Stimulated activated naive B cell treated with anti-CD40 and anti-IgM and Interleukin-4, amounts not matched to agents 10 μg/mL and 1 μg/mL and 100 μg/mL, for 72 hours (primary cell): ENCODE data around the gene KRT80.

Experiments
- ATAC-seq, 2 donors: fragments of 150-1000 bp; cut with Tn5 transposase; replicated peaks; 2 replicates each; pipeline ENCODE4 v1.10.0; 2021; ENCODE audit warnings: moderate library complexity in 1 of 2
- DNase-seq: peaks from one replicate; pipeline ENCODE4 v3.0.0; 2021
- H3K27ac Mint-ChIP-seq: one replicate; pipeline ENCODE4 v1.8.0; 2022; ENCODE audit warnings: mild to moderate bottlenecking, mixed read lengths
- H3K27me3 Mint-ChIP-seq, 2 donors: one replicate each; pipeline ENCODE4 v1.8.0; 2022; ENCODE audit warnings: mixed read lengths in 2 of 2
- H3K36me3 Mint-ChIP-seq, 2 donors: one replicate each; pipeline ENCODE4 v1.8.0; 2022; ENCODE audit warnings: mixed read lengths in 2 of 2, mild to moderate bottlenecking in 1 of 2
- H3K4me1 Mint-ChIP-seq, 2 donors: one replicate each; pipeline ENCODE4 v1.8.0; 2022; ENCODE audit warnings: mixed read lengths in 2 of 2, mild to moderate bottlenecking in 1 of 2
- H3K4me3 Mint-ChIP-seq, 2 donors: one replicate each; pipeline ENCODE4 v1.8.0; 2022; ENCODE audit warnings: mild to moderate bottlenecking in 2 of 2, mixed read lengths in 2 of 2, moderate library complexity in 1 of 2
- H3K9me3 Mint-ChIP-seq, 2 donors: one replicate each; pipeline ENCODE4 v1.8.0; 2022; ENCODE audit warnings: mixed read lengths in 2 of 2, mild to moderate bottlenecking in 1 of 2

KRT80 gene

GRCh38 chr12:52126605-52127578 is 64.9 kb downstream of the KRT80 start:
- Mint-ChIP-seq H3K4me3 (no peak overlapping the region), H3K9me3 (peaks cover 0 to 3% of the 10 kb centered on the region in 2 donors), H3K27me3 (peaks cover 25 to 37% of the 10 kb centered on the region in 2 donors), H3K4me1 (peaks cover 14 to 17% of the 10 kb centered on the region in 2 donors), H3K27ac (no peak overlapping the region), H3K36me3 (no peaks in the 10 kb centered on the region)
- ATAC-seq (no peak), DNase-seq (no peak)

- peak overlapping the region; percentile 17 for H3K27ac Mint-ChIP-seq
- ATAC-seq: no peak
- H3K9me3 Mint-ChIP-seq: no peaks in the 10 kb centered on the region
- H3K27me3 Mint-ChIP-seq: peaks cover 30 to 34% of the 10 kb centered on the region in 2 donors
- H3K4me3 Mint-ChIP-seq: no peak overlapping the region
- H3K4me1 Mint-ChIP-seq: peaks cover 19 to 22% of the 10 kb centered on the region in 2 donors
- no peak for DNase-seq
- no peaks in the 10 kb centered on the region for H3K36me3 Mint-ChIP-seq
These were observed 65.7 kb downstream of the KRT80 start for GRCh38 chr12:52126050-52126604.

- H3K4me1 Mint-ChIP-seq: peaks cover 18 to 20% of the 10 kb centered on the region in 2 donors
- no peaks in the 10 kb centered on the region for H3K36me3 Mint-ChIP-seq
- H3K27ac Mint-ChIP-seq: no peak overlapping the region
- H3K9me3 Mint-ChIP-seq: no peaks in the 10 kb centered on the region
- no peak overlapping the region for H3K4me3 Mint-ChIP-seq
- no peak for ATAC-seq
- no peak for DNase-seq
- peaks cover 30 to 34% of the 10 kb centered on the region in 2 donors for H3K27me3 Mint-ChIP-seq
These were observed 66.3 kb downstream of the KRT80 start for GRCh38 chr12:52125476-52125900.

GRCh38 chr12:52123487-52124186 is 68.2 kb downstream of the KRT80 start:
- Mint-ChIP-seq H3K27ac (peak overlapping the region; percentile 25), H3K4me3 (no peak overlapping the region), H3K27me3 (peaks cover 30 to 34% of the 10 kb centered on the region in 2 donors), H3K36me3 (no peaks in the 10 kb centered on the region), H3K4me1 (peaks cover 31 to 39% of the 10 kb centered on the region in 2 donors), H3K9me3 (no peaks in the 10 kb centered on the region)
- peak; percentile 21 to 35 for ATAC-seq
- DNase-seq: no peak

GRCh38 chr12:52122904-52123303 is 68.9 kb downstream of the KRT80 start:
- peaks cover 29 to 31% of the 10 kb centered on the region in 2 donors for H3K27me3 Mint-ChIP-seq

GRCh38 chr12:52122540-52122871 is 69.3 kb downstream of the KRT80 start:
- Mint-ChIP-seq H3K36me3 (no peaks in the 10 kb centered on the region), H3K4me1 (peaks cover 41 to 50% of the 10 kb centered on the region in 2 donors), H3K27ac (no peak overlapping the region), H3K9me3 (no peaks in the 10 kb centered on the region), H3K27me3 (peaks cover 25 to 29% of the 10 kb centered on the region in 2 donors), H3K4me3 (no peak overlapping the region)
- ATAC-seq (no peak), DNase-seq (no peak)

More at GRCh38 chr12:52122904-52123303, 68.9 kb downstream of the KRT80 start:
- no peaks in the 10 kb centered on the region for H3K9me3 Mint-ChIP-seq
- no peak overlapping the region for H3K4me3 Mint-ChIP-seq
- H3K4me1 Mint-ChIP-seq: peaks cover 37 to 46% of the 10 kb centered on the region in 2 donors
- no peaks in the 10 kb centered on the region for H3K36me3 Mint-ChIP-seq
- ATAC-seq: no peak
- no peak overlapping the region for H3K27ac Mint-ChIP-seq
- DNase-seq: no peak

- Mint-ChIP-seq H3K27me3 (peaks cover 19 to 24% of the 10 kb centered on the region in 2 donors), H3K27ac (peak overlapping the region; percentile 52), H3K4me3 (peak overlapping the region; percentile 22 to 30), H3K36me3 (no peaks in the 10 kb centered on the region), H3K4me1 (peaks cover 43 to 55% of the 10 kb centered on the region in 2 donors), H3K9me3 (no peaks in the 10 kb centered on the region)
- DNase-seq: peak; percentile 34
- ATAC-seq: no peak
These were observed 69.8 kb downstream of the KRT80 start for GRCh38 chr12:52121824-52122539.

GRCh38 chr12:52120951-52121823 is 70.6 kb downstream of the KRT80 start:
- peaks cover 17 to 19% of the 10 kb centered on the region in 2 donors for H3K27me3 Mint-ChIP-seq
- no peak overlapping the region for H3K4me3 Mint-ChIP-seq
- H3K9me3 Mint-ChIP-seq: no peaks in the 10 kb centered on the region
- ATAC-seq (no peak), DNase-seq (no peak)
- H3K27ac Mint-ChIP-seq: peak overlapping the region; percentile 52
- peaks cover 51 to 63% of the 10 kb centered on the region in 2 donors for H3K4me1 Mint-ChIP-seq
- no peaks in the 10 kb centered on the region for H3K36me3 Mint-ChIP-seq

GRCh38 chr12:52119398-52120254 is 72.2 kb downstream of the KRT80 start:
- Mint-ChIP-seq H3K27ac (peak overlapping the region; percentile 52), H3K4me1 (peaks cover 53 to 66% of the 10 kb centered on the region in 2 donors)
- DNase-seq: no peak

More at GRCh38 chr12:52119398-52120254, 72.2 kb downstream of the KRT80 start:
- peak; percentile 9 to 19 for ATAC-seq
- Mint-ChIP-seq H3K4me3 (peak overlapping the region; percentile 30 to 50), H3K36me3 (no peaks in the 10 kb centered on the region), H3K27me3 (peaks cover 4 to 10% of the 10 kb centered on the region in 2 donors), H3K9me3 (no peaks in the 10 kb centered on the region)
